Colonic mucosa (tissue), 4 donors: ENCODE results near the gene MORN1. TPM values are rescaled to one million over a fixed set of nuclear protein-coding genes. Genes with fewer than 3 reads are reported as not detected.

Experiments
- DNase-seq: peaks from one replicate; pipeline ENCODE4 v3.0.0-alpha.2; 2020
- H3K27ac ChIP-seq: fragments of 200-600 bp; one replicate; pipeline ENCODE4 v1.8.0; 2021
- H3K27me3 ChIP-seq: fragments of 200-600 bp; one replicate; pipeline ENCODE4 v1.8.0; 2021
- H3K36me3 ChIP-seq: fragments of 200-600 bp; one replicate; pipeline ENCODE4 v1.8.0; 2021
- H3K4me1 ChIP-seq: fragments of 200-600 bp; one replicate; pipeline ENCODE4 v1.8.0; 2021; ENCODE audit warnings: mild to moderate bottlenecking
- H3K4me3 ChIP-seq: fragments of 200-600 bp; one replicate; pipeline ENCODE4 v1.8.0; 2021
- H3K9ac ChIP-seq, 2 donors: one replicate each; pipeline ENCODE4 v1.7.0; 2013; ENCODE audit warnings: control low read depth in 2 of 2, low read depth in 2 of 2, low read length in 2 of 2
- H3K9me3 ChIP-seq: fragments of 200-600 bp; one replicate; pipeline ENCODE4 v1.8.0; 2021
- CTCF ChIP-seq: fragments of 200-600 bp; IDR thresholded peaks from one replicate; pipeline ENCODE4 v1.8.0; 2022; ENCODE audit warnings: antibody characterized with exemption, mild to moderate bottlenecking
- intact Hi-C: fragments of 100-400 bp; cut with DNase I; formaldehyde crosslinking; loops from one replicate; pipeline ENCODE4 v1.14.1; 2022
- total RNA-seq, 2 donors: library from RNA; stranded (reverse); fragmentation: NEBNext Ultra II Directional in 1 of 2; extraction: Animal tissue kit (Norgen Biotek cat#: 25700) in 1 of 2; gene quantifications; one replicate each; pipeline ENCODE4 v1.2.1, GENCODE V29; 2021
- donor health status: healthy.
- donor health status: DM: no; HTN: no; CAD: no.
- donor health status: DM: no; HTN: no; CAD: no.

The MORN1 gene
- total RNA-seq, 2 donors from 2014 or later = 11.3 to 18.9 TPM

- no peaks in the 10 kb centered on the region for H3K4me1 ChIP-seq
- H3K9me3 ChIP-seq = no peaks in the 10 kb centered on the region
- H3K4me3 ChIP-seq = no peak overlapping the region
- H3K27ac ChIP-seq = no peak overlapping the region
- H3K27me3 ChIP-seq = no peaks in the 10 kb centered on the region
- no peak for TF ChIP-seq CTCF
- H3K36me3 ChIP-seq = no peaks in the 10 kb centered on the region
- H3K9ac ChIP-seq = no peak overlapping the region
- intact Hi-C loops = no loop called here
- no peak for DNase-seq
Measured at GRCh38 chr1:2436876-2437275, 45.5 kb upstream of the MORN1 start.

GRCh38 chr1:2435746-2436355 lies 44.5 kb upstream of the MORN1 start:
- Histone ChIP-seq H3K4me1 (no peaks in the 10 kb centered on the region), H3K27me3 (no peaks in the 10 kb centered on the region), H3K36me3 (no peaks in the 10 kb centered on the region), H3K27ac (no peak overlapping the region), H3K9ac (no peak overlapping the region), H3K9me3 (no peaks in the 10 kb centered on the region), H3K4me3 (no peak overlapping the region)
- DNase-seq = no peak
- intact Hi-C loops = no loop called here
- no peak for TF ChIP-seq CTCF

- intact Hi-C loops = no loop called here
- no peak for DNase-seq
- H3K27me3 ChIP-seq = no peaks in the 10 kb centered on the region
Measured at GRCh38 chr1:2435091-2435490, 43.7 kb upstream of the MORN1 start.

GRCh38 chr1:2433936-2434655 lies 42.7 kb upstream of the MORN1 start:
- Histone ChIP-seq H3K9me3 (no peaks in the 10 kb centered on the region), H3K27me3 (no peaks in the 10 kb centered on the region), H3K4me1 (no peaks in the 10 kb centered on the region), H3K27ac (no peak overlapping the region), H3K4me3 (no peak overlapping the region), H3K36me3 (no peaks in the 10 kb centered on the region), H3K9ac (no peak overlapping the region)
- DNase-seq = no peak
- intact Hi-C loops = no loop called here
- no peak for TF ChIP-seq CTCF

More at GRCh38 chr1:2435091-2435490, 43.7 kb upstream of the MORN1 start:
- no peak overlapping the region for H3K27ac ChIP-seq
- H3K36me3 ChIP-seq = no peaks in the 10 kb centered on the region
- H3K4me3 ChIP-seq = no peak overlapping the region
- H3K9ac ChIP-seq = no peak overlapping the region
- no peaks in the 10 kb centered on the region for H3K9me3 ChIP-seq
- no peaks in the 10 kb centered on the region for H3K4me1 ChIP-seq
- TF ChIP-seq CTCF = no peak

- TF ChIP-seq CTCF = no peak
- no peak overlapping the region for H3K9ac ChIP-seq
- H3K4me3 ChIP-seq = no peak overlapping the region
- no peaks in the 10 kb centered on the region for H3K36me3 ChIP-seq
- no peaks in the 10 kb centered on the region for H3K9me3 ChIP-seq
- H3K27ac ChIP-seq = no peak overlapping the region
- H3K4me1 ChIP-seq = no peaks in the 10 kb centered on the region
- H3K27me3 ChIP-seq = no peaks in the 10 kb centered on the region
- DNase-seq = no peak
- intact Hi-C loops = no loop called here
Measured at GRCh38 chr1:2433196-2433595, 41.8 kb upstream of the MORN1 start.
